ENCODE data around the gene MAP4. TPM values are rescaled to one million over a fixed set of nuclear protein-coding genes. Genes with fewer than 3 reads are reported as not detected.

Gene MAP4
- total RNA-seq, 4 donors from 2014 or later = 214 to 351 (median 231) TPM

DNA sequence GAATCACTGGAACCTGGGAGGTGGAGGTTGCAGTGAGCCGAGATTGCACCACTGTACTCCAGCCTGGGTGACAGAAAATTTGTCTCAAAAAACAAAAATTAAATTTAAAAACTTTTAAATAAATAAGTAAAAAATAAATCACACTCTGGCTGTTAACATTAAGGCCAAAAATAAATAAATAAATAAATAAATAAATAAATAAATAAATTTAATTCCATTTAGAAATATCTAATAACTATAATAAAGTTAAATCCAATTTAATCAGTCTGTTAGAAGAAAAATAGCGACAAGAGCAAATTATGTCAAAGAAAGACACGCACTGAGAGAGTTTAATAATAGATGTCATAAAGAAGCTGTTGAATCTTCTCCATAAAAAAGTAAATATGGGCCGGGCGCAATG is 13.4 kb downstream of the MAP4 start:
- Histone ChIP-seq H3K4me1 (peaks cover 0 to 43% (median 0%) of the 10 kb centered on the region in 3 donors), H3K36me3 (no peaks in the 10 kb centered on the region), H3K9me3 (no peaks in the 10 kb centered on the region), H3K27ac (no peak overlapping the region), H3K27me3 (no peaks in the 10 kb centered on the region), H3K4me3 (no peak overlapping the region)
- TF ChIP-seq POLR2AphosphoS5 (IDR thresholded peaks at IDR 0.05) (no peak), POLR2A (IDR thresholded peaks at IDR 0.05) (no peak), EP300 (IDR thresholded peaks at IDR 0.05) (no peak)
- TF ChIP-seq, protein P1, sequence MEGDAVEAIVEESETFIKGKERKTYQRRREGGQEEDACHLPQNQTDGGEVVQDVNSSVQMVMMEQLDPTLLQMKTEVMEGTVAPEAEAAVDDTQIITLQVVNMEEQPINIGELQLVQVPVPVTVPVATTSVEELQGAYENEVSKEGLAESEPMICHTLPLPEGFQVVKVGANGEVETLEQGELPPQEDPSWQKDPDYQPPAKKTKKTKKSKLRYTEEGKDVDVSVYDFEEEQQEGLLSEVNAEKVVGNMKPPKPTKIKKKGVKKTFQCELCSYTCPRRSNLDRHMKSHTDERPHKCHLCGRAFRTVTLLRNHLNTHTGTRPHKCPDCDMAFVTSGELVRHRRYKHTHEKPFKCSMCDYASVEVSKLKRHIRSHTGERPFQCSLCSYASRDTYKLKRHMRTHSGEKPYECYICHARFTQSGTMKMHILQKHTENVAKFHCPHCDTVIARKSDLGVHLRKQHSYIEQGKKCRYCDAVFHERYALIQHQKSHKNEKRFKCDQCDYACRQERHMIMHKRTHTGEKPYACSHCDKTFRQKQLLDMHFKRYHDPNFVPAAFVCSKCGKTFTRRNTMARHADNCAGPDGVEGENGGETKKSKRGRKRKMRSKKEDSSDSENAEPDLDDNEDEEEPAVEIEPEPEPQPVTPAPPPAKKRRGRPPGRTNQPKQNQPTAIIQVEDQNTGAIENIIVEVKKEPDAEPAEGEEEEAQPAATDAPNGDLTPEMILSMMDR (IDR thresholded peaks at IDR 0.05) = no peak
- ATAC-seq = no peak
- 95 to 100% methylated on average over 2 to 5 of the region's 5 CpGs for WGBS, 2 donors (ENCODE audit: low coverage in 1 of 2)

GRCh38 chr3:48001991-48002390 is 14.2 kb downstream of the MAP4 start:
- H3K27ac ChIP-seq = no peak overlapping the region

DNA sequence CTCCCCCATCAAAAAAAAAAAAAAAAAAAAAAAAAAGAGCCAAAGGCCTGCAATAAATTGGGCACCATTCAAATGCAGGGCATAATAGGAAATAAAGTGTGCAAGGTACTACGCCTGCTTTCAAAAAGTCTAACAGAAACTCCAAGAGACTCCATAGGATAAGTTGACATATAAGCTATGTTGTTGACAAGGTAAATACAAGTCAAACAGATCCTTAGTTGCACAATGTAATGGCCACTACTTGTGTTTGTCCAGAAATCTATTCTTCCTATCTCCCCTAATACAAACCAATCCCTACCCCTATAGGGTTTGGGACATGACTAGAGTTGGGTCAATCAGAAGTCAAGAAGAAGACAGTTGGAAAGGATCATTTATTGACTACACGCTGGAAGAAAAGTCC is 16.0 kb downstream of the MAP4 start:
- no peak for ATAC-seq
- Histone ChIP-seq H3K36me3 (no peaks in the 10 kb centered on the region), H3K4me1 (peaks cover 0 to 64% (median 3%) of the 10 kb centered on the region in 3 donors), H3K4me3 (no peak overlapping the region), H3K27me3 (no peaks in the 10 kb centered on the region), H3K9me3 (no peaks in the 10 kb centered on the region), H3K27ac (no peak overlapping the region)
- TF ChIP-seq, protein P1 (IDR thresholded peaks at IDR 0.05) = no peak
- no peak for TF ChIP-seq POLR2A (IDR thresholded peaks at IDR 0.05)
- TF ChIP-seq POLR2AphosphoS5 (IDR thresholded peaks at IDR 0.05) = no peak
- no peak for TF ChIP-seq EP300 (IDR thresholded peaks at IDR 0.05)
- 20 to 95% methylated on average over 1 to 2 of the region's 2 CpGs for WGBS, 2 donors (ENCODE audit: low coverage in 1 of 2)

More at GRCh38 chr3:48001991-48002390, 14.2 kb downstream of the MAP4 start:
- no peaks in the 10 kb centered on the region for H3K9me3 ChIP-seq
- WGBS, 2 donors (ENCODE audit: low coverage in 1 of 2) = 100% methylated on average over 2 of the region's 4 CpGs
- H3K36me3 ChIP-seq = no peaks in the 10 kb centered on the region
- TF ChIP-seq POLR2AphosphoS5 (IDR thresholded peaks at IDR 0.05) = no peak
- TF ChIP-seq, protein P1 (IDR thresholded peaks at IDR 0.05) = no peak
- TF ChIP-seq EP300 (IDR thresholded peaks at IDR 0.05) = no peak
- no peak for TF ChIP-seq POLR2A (IDR thresholded peaks at IDR 0.05)
- H3K4me1 ChIP-seq = peaks cover 0 to 47% (median 0%) of the 10 kb centered on the region in 3 donors
- no peak for ATAC-seq
- no peak overlapping the region for H3K4me3 ChIP-seq
- no peaks in the 10 kb centered on the region for H3K27me3 ChIP-seq

GRCh38 chr3:47996440-47996839 is 19.8 kb downstream of the MAP4 start:
- H3K9me3 ChIP-seq = no peaks in the 10 kb centered on the region
- H3K27ac ChIP-seq = no peak overlapping the region
- no peak overlapping the region for H3K4me3 ChIP-seq
- peaks cover 0 to 64% (median 3%) of the 10 kb centered on the region in 3 donors for H3K4me1 ChIP-seq
- H3K36me3 ChIP-seq = peaks cover 0 to 19% of the 10 kb centered on the region in 2 donors
- WGBS, 2 donors (ENCODE audit: low coverage in 1 of 2) = 76 to 96% methylated on average over 2 of the region's 2 CpGs
- no peak for ATAC-seq
- H3K27me3 ChIP-seq = no peaks in the 10 kb centered on the region
- TF ChIP-seq POLR2AphosphoS5 (IDR thresholded peaks at IDR 0.05) = no peak
- TF ChIP-seq, protein P1 (IDR thresholded peaks at IDR 0.05) = no peak
- TF ChIP-seq POLR2A (IDR thresholded peaks at IDR 0.05) = no peak
- no peak for TF ChIP-seq EP300 (IDR thresholded peaks at IDR 0.05)

DNA sequence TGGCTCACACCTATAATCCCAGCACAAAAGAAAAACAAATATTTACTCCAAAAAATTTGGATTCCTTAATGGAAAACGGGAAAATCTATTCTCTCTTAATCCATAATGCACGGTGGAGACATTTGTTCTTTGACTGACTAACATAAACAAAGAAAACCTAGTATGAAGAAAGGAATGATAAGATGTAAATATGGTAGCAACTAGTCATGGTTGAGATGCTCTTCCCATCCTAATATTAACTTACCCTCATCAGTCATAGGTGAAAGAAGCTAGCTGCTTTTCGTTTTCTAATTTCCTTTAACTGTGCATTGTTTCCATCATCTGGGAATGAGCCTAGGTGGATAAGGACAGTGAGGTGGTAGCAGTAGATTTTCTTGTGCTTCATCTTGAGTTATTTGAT is 22.0 kb downstream of the MAP4 start:
- Histone ChIP-seq H3K27me3 (no peaks in the 10 kb centered on the region), H3K4me3 (no peak overlapping the region), H3K9me3 (no peaks in the 10 kb centered on the region), H3K4me1 (peaks cover 7 to 56% (median 11%) of the 10 kb centered on the region in 3 donors), H3K27ac (no peak overlapping the region), H3K36me3 (peaks cover 0 to 25% of the 10 kb centered on the region in 2 donors)
- no peak for ATAC-seq
- no peak for TF ChIP-seq EP300 (IDR thresholded peaks at IDR 0.05)
- TF ChIP-seq POLR2AphosphoS5 (IDR thresholded peaks at IDR 0.05) = no peak
- TF ChIP-seq POLR2A (IDR thresholded peaks at IDR 0.05) = no peak
- TF ChIP-seq, protein P1 (IDR thresholded peaks at IDR 0.05) = no peak
- WGBS, 2 donors (ENCODE audit: low coverage in 1 of 2) = 53 to 64% methylated on average over 3 of the region's 3 CpGs

Data from gastroesophageal sphincter (tissue), 4 donors.